Subcutaneous abdominal adipose tissue (tissue), 5 donors: ENCODE results near the gene SLX4.

Source experiments
- H3K27ac ChIP-seq: one replicate; pipeline ENCODE4 v1.7.0; 2013; ENCODE audit warnings: low read depth, mild to moderate bottlenecking, inconsistent platforms, low read length, moderate library complexity
- H3K27me3 ChIP-seq, 5 donors: one replicate each; pipeline ENCODE4 v1.7.0; 2013; ENCODE audit warnings: low read length in 5 of 5, inconsistent platforms in 1 of 5; ENCODE audit not compliant: control insufficient read depth in 5 of 5, insufficient read depth in 4 of 5
- H3K36me3 ChIP-seq, 5 donors: one replicate each; pipeline ENCODE4 v1.7.0; 2013; ENCODE audit warnings: low read length in 5 of 5; ENCODE audit not compliant: control insufficient read depth in 5 of 5, insufficient read depth in 5 of 5
- H3K4me1 ChIP-seq, 5 donors: one replicate each; pipeline ENCODE4 v1.7.0; 2013; ENCODE audit warnings: low read length in 5 of 5, mild to moderate bottlenecking in 3 of 5, moderate library complexity in 1 of 5; ENCODE audit not compliant: control insufficient read depth in 5 of 5, insufficient read depth in 5 of 5
- H3K4me3 ChIP-seq, 5 donors: one replicate each; pipeline ENCODE4 v1.7.0; 2013; ENCODE audit warnings: low read length in 5 of 5, low read depth in 1 of 5
- H3K9ac ChIP-seq, 5 donors: one replicate each; pipeline ENCODE4 v1.7.0; 2013; ENCODE audit warnings: low read length in 5 of 5, mild to moderate bottlenecking in 4 of 5, moderate library complexity in 3 of 5
- H3K9me3 ChIP-seq, 5 donors: one replicate each; pipeline ENCODE4 v1.7.0; 2013; ENCODE audit warnings: low read length in 5 of 5; ENCODE audit not compliant: control insufficient read depth in 5 of 5
- donor health status: healthy.
- donor health status: healthy.
- donor health status: healthy.
- donor health status: healthy.
- donor health status: healthy.

The SLX4 gene

DNA sequence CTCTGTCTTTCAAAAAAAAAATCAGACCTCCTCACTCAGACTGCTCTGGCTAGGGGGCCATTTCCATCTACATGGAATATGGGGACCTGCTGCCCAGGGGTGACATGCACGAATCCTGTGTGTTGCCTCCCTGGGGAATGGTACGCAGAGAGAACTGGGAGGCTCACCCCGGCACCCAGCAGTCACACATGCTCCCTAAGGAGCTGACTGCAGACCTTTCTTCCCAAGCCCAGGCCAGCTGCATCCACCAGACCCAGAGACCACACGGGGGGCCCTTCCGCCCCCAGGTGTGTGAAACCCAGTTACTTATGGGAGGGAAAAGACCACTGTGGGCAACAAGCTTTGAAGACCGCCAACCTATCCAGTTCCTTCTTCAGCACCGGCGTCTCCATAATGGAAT is 27.0 kb downstream of the SLX4 start:
- Histone ChIP-seq H3K4me3 (no peak overlapping the region), H3K27me3 (peaks cover 0 to 5% (median 0%) of the 10 kb centered on the region in 5 donors), H3K27ac (no peak overlapping the region), H3K4me1 (no peaks in the 10 kb centered on the region), H3K9ac (no peak overlapping the region), H3K9me3 (no peaks in the 10 kb centered on the region), H3K36me3 (peaks cover 0 to 43% (median 24%) of the 10 kb centered on the region in 5 donors)

DNA sequence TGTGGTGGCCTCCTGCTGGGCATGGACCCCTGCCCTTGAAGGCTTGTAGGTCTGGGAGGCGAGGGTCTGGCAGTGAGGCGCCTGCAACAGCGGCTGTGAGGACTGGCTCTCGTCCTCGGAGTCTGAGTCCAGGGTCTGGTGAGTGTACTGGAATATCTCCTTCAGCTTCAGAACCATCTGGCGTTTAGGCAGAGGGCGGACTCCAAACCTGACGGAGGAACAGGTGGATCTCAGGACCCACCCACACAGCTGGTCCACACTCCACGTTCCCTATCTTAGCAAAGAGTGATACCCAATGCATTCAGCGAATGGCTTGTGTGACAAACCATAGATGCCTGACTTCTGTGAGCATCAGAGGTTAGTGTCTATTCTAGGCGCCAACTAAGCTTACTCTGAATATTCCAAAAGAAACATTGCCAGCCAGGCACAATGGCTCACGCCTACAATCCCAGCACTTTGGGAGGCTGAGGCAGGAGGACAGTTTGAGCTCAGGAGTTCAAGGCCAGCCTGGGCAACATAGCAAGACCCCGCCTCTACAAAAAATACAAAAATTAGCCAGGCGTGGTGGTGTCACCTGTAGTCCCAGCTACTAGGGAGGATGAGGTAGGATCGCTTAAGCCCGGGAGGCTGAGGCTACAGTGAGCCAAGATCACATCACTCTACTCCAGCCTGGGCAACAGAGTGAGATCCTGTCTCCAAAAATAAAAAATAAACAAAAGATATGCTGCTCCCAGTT is 27.9 kb downstream of the SLX4 start:
- Histone ChIP-seq H3K4me1 (peaks cover 0 to 4% (median 0%) of the 10 kb centered on the region in 5 donors), H3K4me3 (no peak overlapping the region), H3K36me3 (peaks cover 0 to 39% (median 24%) of the 10 kb centered on the region in 5 donors), H3K9ac (no peak overlapping the region), H3K27me3 (peaks cover 0 to 10% (median 4%) of the 10 kb centered on the region in 5 donors), H3K9me3 (no peaks in the 10 kb centered on the region), H3K27ac (no peak overlapping the region)

GRCh38 chr16:3582276-3583165 is 28.9 kb downstream of the SLX4 start:
- Histone ChIP-seq H3K27ac (no peak overlapping the region), H3K9me3 (no peaks in the 10 kb centered on the region), H3K9ac (no peak overlapping the region), H3K4me1 (peaks cover 0 to 4% (median 0%) of the 10 kb centered on the region in 5 donors), H3K36me3 (peaks cover 0 to 30% (median 21%) of the 10 kb centered on the region in 5 donors), H3K27me3 (peaks cover 4 to 14% (median 9%) of the 10 kb centered on the region in 5 donors), H3K4me3 (no peak overlapping the region)

- peaks cover 0 to 28% (median 21%) of the 10 kb centered on the region in 5 donors for H3K36me3 ChIP-seq
- H3K9ac ChIP-seq: no peak overlapping the region
- peaks cover 0 to 10% (median 2%) of the 10 kb centered on the region in 5 donors for H3K4me1 ChIP-seq
- no peak overlapping the region for H3K27ac ChIP-seq
- no peaks in the 10 kb centered on the region for H3K9me3 ChIP-seq
- peaks cover 7 to 20% (median 10%) of the 10 kb centered on the region in 5 donors for H3K27me3 ChIP-seq
- no peak overlapping the region for H3K4me3 ChIP-seq
These were observed 30.0 kb downstream of the SLX4 start for GRCh38 chr16:3581392-3581791.

DNA sequence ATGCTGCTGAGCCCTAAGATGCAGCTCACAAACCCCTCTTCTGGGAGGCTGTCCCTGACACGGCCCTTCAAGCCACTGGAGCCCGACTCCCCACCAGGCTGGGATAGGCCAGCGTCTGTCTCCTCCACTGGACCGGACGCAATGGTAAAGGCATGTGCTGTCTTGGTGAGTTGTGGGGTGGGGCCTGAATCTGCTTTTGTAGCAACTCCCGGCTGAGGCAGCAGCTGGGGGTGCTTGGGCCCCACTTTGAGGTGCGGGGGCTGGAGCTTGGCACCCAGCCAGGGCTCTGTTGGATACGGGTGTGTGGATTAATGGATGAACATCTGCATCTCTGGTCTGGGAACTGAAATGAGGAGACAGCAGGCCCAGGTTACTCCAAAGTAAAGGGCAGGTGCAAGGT is 30.7 kb downstream of the SLX4 start:
- H3K4me3 ChIP-seq: no peak overlapping the region
- peaks cover 9 to 20% (median 14%) of the 10 kb centered on the region in 5 donors for H3K27me3 ChIP-seq
- peaks cover 0 to 10% (median 2%) of the 10 kb centered on the region in 5 donors for H3K4me1 ChIP-seq
- peaks cover 0 to 28% (median 19%) of the 10 kb centered on the region in 5 donors for H3K36me3 ChIP-seq
- H3K9me3 ChIP-seq: no peaks in the 10 kb centered on the region
- no peak overlapping the region for H3K9ac ChIP-seq
- H3K27ac ChIP-seq: no peak overlapping the region

DNA sequence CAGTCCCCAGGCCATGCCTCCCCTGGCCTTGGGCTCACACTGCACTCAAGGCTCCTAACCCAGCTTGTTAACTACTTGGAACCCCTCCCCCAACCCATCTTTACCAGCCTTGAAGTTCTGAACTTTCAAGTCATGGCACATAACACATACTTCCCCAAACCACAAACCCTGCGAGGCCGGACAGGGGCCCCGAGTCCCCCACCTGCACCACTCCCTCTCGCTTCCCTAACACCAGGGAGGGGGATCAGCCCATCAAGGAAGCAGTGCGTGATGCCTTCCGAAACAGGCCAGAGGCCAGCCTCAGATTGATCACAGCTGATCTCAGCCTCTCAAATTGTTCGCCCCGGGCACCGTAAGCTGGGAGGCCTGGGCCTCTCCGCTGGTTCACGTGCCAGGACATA is 31.2 kb downstream of the SLX4 start:
- H3K36me3 ChIP-seq: peaks cover 0 to 28% (median 19%) of the 10 kb centered on the region in 5 donors
- H3K9me3 ChIP-seq: no peaks in the 10 kb centered on the region
- H3K27ac ChIP-seq: no peak overlapping the region
- H3K4me1 ChIP-seq: peaks cover 0 to 10% (median 2%) of the 10 kb centered on the region in 5 donors
- no peak overlapping the region for H3K9ac ChIP-seq
- no peak overlapping the region for H3K4me3 ChIP-seq
- H3K27me3 ChIP-seq: peaks cover 10 to 23% (median 15%) of the 10 kb centered on the region in 5 donors

- peaks cover 0 to 10% (median 2%) of the 10 kb centered on the region in 5 donors for H3K4me1 ChIP-seq
- H3K27ac ChIP-seq: no peak overlapping the region
- H3K9me3 ChIP-seq: no peaks in the 10 kb centered on the region
- no peak overlapping the region for H3K9ac ChIP-seq
- no peak overlapping the region for H3K4me3 ChIP-seq
- H3K36me3 ChIP-seq: peaks cover 0 to 26% (median 19%) of the 10 kb centered on the region in 5 donors
- peaks cover 10 to 25% (median 15%) of the 10 kb centered on the region in 5 donors for H3K27me3 ChIP-seq
These were observed 31.6 kb downstream of the SLX4 start for GRCh38 chr16:3579776-3580175.

- Histone ChIP-seq H3K4me3 (no peak overlapping the region), H3K9me3 (no peaks in the 10 kb centered on the region), H3K27ac (no peak overlapping the region), H3K27me3 (peaks cover 10 to 25% (median 15%) of the 10 kb centered on the region in 5 donors), H3K9ac (no peak overlapping the region), H3K36me3 (peaks cover 0 to 19% (median 14%) of the 10 kb centered on the region in 5 donors), H3K4me1 (peaks cover 0 to 10% (median 2%) of the 10 kb centered on the region in 5 donors)
These were observed 32.5 kb downstream of the SLX4 start for GRCh38 chr16:3578610-3579551.

GRCh38 chr16:3578121-3578520 is 33.3 kb downstream of the SLX4 start:
- Histone ChIP-seq H3K27me3 (peaks cover 10 to 25% (median 15%) of the 10 kb centered on the region in 5 donors), H3K9me3 (no peaks in the 10 kb centered on the region), H3K27ac (no peak overlapping the region), H3K9ac (no peak overlapping the region), H3K4me1 (peaks cover 0 to 10% (median 2%) of the 10 kb centered on the region in 5 donors), H3K4me3 (no peak overlapping the region), H3K36me3 (peaks cover 0 to 12% (median 9%) of the 10 kb centered on the region in 5 donors)
